GM23338 (cell line): Measurements from ENCODE around the gene POLR2L. TPM values are rescaled to one million over a fixed set of nuclear protein-coding genes. Genes with fewer than 3 reads are reported as not detected.

Experiments
- ATAC-seq: fragments of 200-7000 bp; cut with Tn5 transposase; 3 replicates; pipeline ENCODE4 v1.9.1; 2020
- DNase-seq: peaks from one replicate; pipeline ENCODE4 v3.0.0-alpha.2; 2015; ENCODE audit warnings: low spot score
- H2AFZ ChIP-seq: fragments of 200-600 bp; sonication (generic); 2 replicates; pipeline ENCODE4 v1.8.0; 2016; ENCODE audit warnings: antibody characterized with exemption, mild to moderate bottlenecking, moderate library complexity
- H3F3A ChIP-seq: fragments of 200-600 bp; sonication (generic); replicated peaks from 2 replicates; pipeline ENCODE4 v1.8.0; 2017; ENCODE audit warnings: antibody characterized with exemption, mixed run types, low read depth
- H3K27ac ChIP-seq: fragments of 200-600 bp; sonication (generic); 2 replicates; pipeline ENCODE4 v1.6.1; 2016; ENCODE audit warnings: low read depth
- H3K27me3 ChIP-seq: fragments of 200-600 bp; sonication (generic); 2 replicates; pipeline ENCODE4 v1.8.0; 2016; ENCODE audit warnings: mild to moderate bottlenecking, mixed run types, moderate library complexity; ENCODE audit not compliant: insufficient read depth
- H3K36me3 ChIP-seq: fragments of 200-600 bp; sonication (generic); 2 replicates; pipeline ENCODE4 v1.8.0; 2016; ENCODE audit warnings: mild to moderate bottlenecking; ENCODE audit not compliant: insufficient read depth
- H3K4me1 ChIP-seq: fragments of 200-600 bp; sonication (generic); 2 replicates; pipeline ENCODE4 v1.8.0; 2016; ENCODE audit warnings: mild to moderate bottlenecking, moderate library complexity; ENCODE audit not compliant: insufficient read depth
- H3K4me2 ChIP-seq: fragments of 200-600 bp; sonication (generic); 2 replicates; pipeline ENCODE4 v1.7.1; 2017; ENCODE audit warnings: mixed run types
- H3K4me3 ChIP-seq: fragments of 200-600 bp; sonication (generic); 2 replicates; pipeline ENCODE4 v1.6.1; 2016; ENCODE audit warnings: mixed run types
- H3K79me2 ChIP-seq: fragments of 200-600 bp; sonication (generic); replicated peaks from 2 replicates; pipeline ENCODE4 v1.8.0; 2017; ENCODE audit warnings: mild to moderate bottlenecking; ENCODE audit not compliant: insufficient read depth
- H3K9me2 ChIP-seq: fragments of 200-600 bp; sonication (generic); 2 replicates; pipeline ENCODE4 v1.8.0; 2017; ENCODE audit not compliant: insufficient read depth
- H4K20me1 ChIP-seq: fragments of 200-600 bp; sonication (generic); replicated peaks from 2 replicates; pipeline ENCODE4 v1.8.0; 2017; ENCODE audit warnings: mild to moderate bottlenecking; ENCODE audit not compliant: insufficient read depth
- H3K27ac Mint-ChIP-seq: 2 replicates; pipeline ENCODE4 v1.8.0; 2020; ENCODE audit warnings: inconsistent platforms, mild to moderate bottlenecking, moderate library complexity, mixed read lengths
- H3K27me3 Mint-ChIP-seq: 3 replicates; pipeline ENCODE4 v1.8.0; 2022; ENCODE audit warnings: low read depth, mild to moderate bottlenecking, moderate library complexity, mixed read lengths, inconsistent platforms; ENCODE audit not compliant: insufficient read depth, poor library complexity
- H3K36me3 Mint-ChIP-seq: 3 replicates; pipeline ENCODE4 v1.8.0; 2021; ENCODE audit warnings: low read depth, mild to moderate bottlenecking, inconsistent platforms, moderate library complexity, mixed read lengths
- H3K4me1 Mint-ChIP-seq: 3 replicates; pipeline ENCODE4 v1.8.0; 2020; ENCODE audit warnings: mild to moderate bottlenecking, inconsistent platforms, mixed read lengths
- H3K4me3 Mint-ChIP-seq: 3 replicates; pipeline ENCODE4 v1.8.0; 2021; ENCODE audit warnings: moderate library complexity, mild to moderate bottlenecking, inconsistent platforms, mixed read lengths
- H3K9me3 Mint-ChIP-seq: 3 replicates; pipeline ENCODE4 v1.8.0; 2020; ENCODE audit warnings: moderate library complexity, mild to moderate bottlenecking, inconsistent platforms, mixed read lengths
- CREB1 ChIP-seq: fragments of 250-450 bp; sonication (Bioruptor Pico); IDR thresholded peaks from 2 replicates; pipeline ENCODE4 v1.5.0; 2020; ENCODE audit warnings: low read depth, mild to moderate bottlenecking, moderate library complexity
- EZH2 ChIP-seq: fragments of 200-600 bp; sonication (generic); IDR thresholded peaks from one replicate; pipeline ENCODE4 v1.8.0; 2017; ENCODE audit warnings: antibody characterized with exemption, mild to moderate bottlenecking, low read depth; ENCODE audit not compliant: unreplicated experiment
- EZH2phosphoT487 ChIP-seq: fragments of 200-600 bp; sonication (generic); IDR thresholded peaks from one replicate; pipeline ENCODE4 v1.8.1; 2018; ENCODE audit warnings: antibody characterized with exemption; ENCODE audit not compliant: unreplicated experiment
- JUNB ChIP-seq: IDR thresholded peaks from one replicate; pipeline ENCODE4 v1.6.1; 2016; ENCODE audit warnings: antibody characterized with exemption; ENCODE audit not compliant: unreplicated experiment
- NANOG ChIP-seq: IDR thresholded peaks from 2 replicates; pipeline ENCODE4 v1.6.1; 2016; ENCODE audit warnings: antibody characterized with exemption, borderline replicate concordance
- POLR2AphosphoS5 ChIP-seq: IDR thresholded peaks from 2 replicates; pipeline ENCODE4 v1.6.1; 2016; ENCODE audit warnings: antibody characterized with exemption, low read depth
- STAT1 ChIP-seq: IDR thresholded peaks from one replicate; pipeline ENCODE4 v1.6.1; 2016; ENCODE audit warnings: antibody characterized with exemption; ENCODE audit not compliant: unreplicated experiment
- ZNF114 ChIP-seq: fragments of 250-450 bp; sonication (Bioruptor Pico); IDR thresholded peaks from 2 replicates; pipeline ENCODE4 v1.5.0; 2020; ENCODE audit warnings: mild to moderate bottlenecking, moderate library complexity
- ZNF331 ChIP-seq: fragments of 250-450 bp; sonication (Bioruptor Pico); IDR thresholded peaks from 2 replicates; pipeline ENCODE4 v1.5.0; 2020; ENCODE audit warnings: low read depth, mild to moderate bottlenecking, moderate library complexity
- polyA plus RNA-seq: library from polyadenylated mRNA; unstranded; fragments of >200 nt; fragmentation: Nextera tagmentation; extraction: Ambion mirVana; gene quantifications from 2 replicates; pipeline ENCODE4 v1.2.1, GENCODE V29; 2016
- total RNA-seq: library from RNA; depleted of rRNA; stranded (reverse); fragments of >200 nt; shearing (Covaris generic); gene quantifications from 2 replicates; pipeline ENCODE4 v1.2.3, GENCODE V29; 2014
- TF ChIP-seq, protein P1 (sequence below), 2 experiments: fragments of 200-600 bp in 1 of 2; sonication (generic) in 1 of 2; conservative IDR thresholded peaks; 2 replicates each; pipeline versions ENCODE4 v1.5.1 to v1.6.1; 2016 to 2017; ENCODE audit warnings: antibody characterized with exemption in 2 of 2, low read depth in 2 of 2, mild to moderate bottlenecking in 2 of 2, moderate library complexity in 1 of 2
- TF ChIP-seq, protein P2 (sequence below): IDR thresholded peaks from 2 replicates; pipeline ENCODE4 v1.6.1; 2016; ENCODE audit warnings: antibody characterized with exemption
- TF ChIP-seq, protein P3 (sequence below): IDR thresholded peaks from one replicate; pipeline ENCODE4 v1.6.1; 2018; ENCODE audit warnings: antibody characterized with exemption; ENCODE audit not compliant: unreplicated experiment

POLR2L gene
- total and polyA plus RNA-seq, 2 experiments from 2014 or later = 32.2 to 369 TPM

DNA sequence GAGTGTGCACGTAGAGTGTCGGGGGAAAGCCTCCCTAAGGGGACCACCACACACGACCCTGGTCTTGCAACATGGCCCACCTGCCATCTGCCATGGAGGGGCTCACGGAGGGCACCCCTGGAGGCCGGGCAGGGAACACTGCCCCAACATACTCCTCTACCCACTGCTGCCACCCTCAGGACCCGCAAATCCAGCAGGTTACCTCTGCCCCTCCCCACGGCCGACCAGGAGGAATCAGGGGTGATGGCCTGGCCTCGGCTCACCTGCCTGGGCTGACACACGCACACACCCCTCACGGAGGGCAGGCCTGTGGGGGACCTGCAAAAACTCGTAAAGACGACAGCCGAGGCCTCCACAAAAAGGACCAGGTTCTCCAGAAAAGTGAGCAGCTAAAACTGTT, 38.1 kb upstream of the POLR2L start:
- Histone ChIP-seq H3K4me1 (no peaks in the 10 kb centered on the region), H3K27me3 (no peaks in the 10 kb centered on the region), H3K4me2 (no peak overlapping the region), H3K27ac (no peak overlapping the region), H3K79me2 (no peaks in the 10 kb centered on the region), H3K9me2 (no peaks in the 10 kb centered on the region), H4K20me1 (peaks cover 13% of the 10 kb centered on the region), H3F3A (peaks cover 12% of the 10 kb centered on the region; the same call in 1 of the 2 replicates), H2AFZ (no peak overlapping the region), H3K4me3 (no peak overlapping the region), H3K36me3 (peaks cover 4% of the 10 kb centered on the region; the same call in 1 of the 2 replicates)
- peak; percentile 36 for ATAC-seq
- peaks cover 38% of the 10 kb centered on the region for H3K36me3 Mint-ChIP-seq
- TF ChIP-seq, protein P1, sequence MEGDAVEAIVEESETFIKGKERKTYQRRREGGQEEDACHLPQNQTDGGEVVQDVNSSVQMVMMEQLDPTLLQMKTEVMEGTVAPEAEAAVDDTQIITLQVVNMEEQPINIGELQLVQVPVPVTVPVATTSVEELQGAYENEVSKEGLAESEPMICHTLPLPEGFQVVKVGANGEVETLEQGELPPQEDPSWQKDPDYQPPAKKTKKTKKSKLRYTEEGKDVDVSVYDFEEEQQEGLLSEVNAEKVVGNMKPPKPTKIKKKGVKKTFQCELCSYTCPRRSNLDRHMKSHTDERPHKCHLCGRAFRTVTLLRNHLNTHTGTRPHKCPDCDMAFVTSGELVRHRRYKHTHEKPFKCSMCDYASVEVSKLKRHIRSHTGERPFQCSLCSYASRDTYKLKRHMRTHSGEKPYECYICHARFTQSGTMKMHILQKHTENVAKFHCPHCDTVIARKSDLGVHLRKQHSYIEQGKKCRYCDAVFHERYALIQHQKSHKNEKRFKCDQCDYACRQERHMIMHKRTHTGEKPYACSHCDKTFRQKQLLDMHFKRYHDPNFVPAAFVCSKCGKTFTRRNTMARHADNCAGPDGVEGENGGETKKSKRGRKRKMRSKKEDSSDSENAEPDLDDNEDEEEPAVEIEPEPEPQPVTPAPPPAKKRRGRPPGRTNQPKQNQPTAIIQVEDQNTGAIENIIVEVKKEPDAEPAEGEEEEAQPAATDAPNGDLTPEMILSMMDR (conservative IDR thresholded peaks at IDR 0.05; ENCODE audit: low read depth in 2 of 2) = peak; percentile 17 to 43; a peak in 3 of 4 replicates
- TF ChIP-seq ZNF331 (CRISPR knock-in tag) = no peak
- DNase-seq = no peak
- peaks cover 2% of the 10 kb centered on the region; the same call in 2 of the 3 replicates for H3K4me1 Mint-ChIP-seq
- no peaks in the 10 kb centered on the region; the same call in 2 of the 3 replicates for H3K9me3 Mint-ChIP-seq
- no peak overlapping the region for H3K27ac Mint-ChIP-seq
- H3K27me3 Mint-ChIP-seq = peaks cover 22% of the 10 kb centered on the region
- no peak overlapping the region for H3K4me3 Mint-ChIP-seq

DNA sequence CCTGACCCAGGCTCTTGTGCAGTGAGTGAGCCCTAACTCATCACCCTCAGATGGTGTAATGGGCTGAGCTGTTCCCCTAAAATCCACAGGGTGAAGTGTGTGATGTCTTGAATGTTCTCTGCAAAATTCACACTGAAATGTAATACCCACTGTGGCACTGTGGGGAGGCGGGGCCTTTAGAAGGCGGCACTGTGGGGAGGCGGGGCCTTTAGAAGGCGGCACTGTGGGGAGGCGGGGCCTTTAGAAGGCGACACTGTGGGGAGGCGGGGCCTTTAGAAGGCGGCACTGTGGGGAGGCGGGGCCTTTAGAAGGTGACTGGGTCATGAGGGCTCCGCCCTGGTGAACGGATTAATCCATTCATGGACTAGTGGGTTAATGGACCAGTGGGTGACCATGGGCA, 35.2 kb upstream of the POLR2L start:
- DNase-seq (peak; percentile 82), ATAC-seq (peak; percentile 90)
- Mint-ChIP-seq H3K4me3 (no peak overlapping the region), H3K27me3 (peaks cover 22% of the 10 kb centered on the region), H3K9me3 (no peaks in the 10 kb centered on the region; the same call in 2 of the 3 replicates), H3K4me1 (peaks cover 2% of the 10 kb centered on the region; the same call in 2 of the 3 replicates), H3K27ac (no peak overlapping the region), H3K36me3 (peaks cover 41% of the 10 kb centered on the region)
- Histone ChIP-seq H4K20me1 (peaks cover 17% of the 10 kb centered on the region), H3F3A (peaks cover 15% of the 10 kb centered on the region; the same call in 1 of the 2 replicates), H2AFZ (no peak overlapping the region), H3K9me2 (no peaks in the 10 kb centered on the region), H3K4me1 (no peaks in the 10 kb centered on the region), H3K4me2 (no peak overlapping the region), H3K27me3 (no peaks in the 10 kb centered on the region), H3K4me3 (no peak overlapping the region), H3K36me3 (peaks cover 4% of the 10 kb centered on the region; the same call in 1 of the 2 replicates), H3K27ac (no peak overlapping the region), H3K79me2 (no peaks in the 10 kb centered on the region)
- TF ChIP-seq ZNF331 (CRISPR knock-in tag) (no peak), NANOG (no peak), JUNB (no peak), EZH2phosphoT487 (no peak), POLR2AphosphoS5 (no peak), EZH2 (no peak), ZNF114 (CRISPR knock-in tag) (no peak), STAT1 (no peak), CREB1 (CRISPR knock-in tag) (no peak)
- TF ChIP-seq, protein P2, sequence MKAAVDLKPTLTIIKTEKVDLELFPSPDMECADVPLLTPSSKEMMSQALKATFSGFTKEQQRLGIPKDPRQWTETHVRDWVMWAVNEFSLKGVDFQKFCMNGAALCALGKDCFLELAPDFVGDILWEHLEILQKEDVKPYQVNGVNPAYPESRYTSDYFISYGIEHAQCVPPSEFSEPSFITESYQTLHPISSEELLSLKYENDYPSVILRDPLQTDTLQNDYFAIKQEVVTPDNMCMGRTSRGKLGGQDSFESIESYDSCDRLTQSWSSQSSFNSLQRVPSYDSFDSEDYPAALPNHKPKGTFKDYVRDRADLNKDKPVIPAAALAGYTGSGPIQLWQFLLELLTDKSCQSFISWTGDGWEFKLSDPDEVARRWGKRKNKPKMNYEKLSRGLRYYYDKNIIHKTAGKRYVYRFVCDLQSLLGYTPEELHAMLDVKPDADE = no peak
- TF ChIP-seq, protein P1 (conservative IDR thresholded peaks at IDR 0.05; ENCODE audit: low read depth in 2 of 2) = no peak
- TF ChIP-seq, protein P3, sequence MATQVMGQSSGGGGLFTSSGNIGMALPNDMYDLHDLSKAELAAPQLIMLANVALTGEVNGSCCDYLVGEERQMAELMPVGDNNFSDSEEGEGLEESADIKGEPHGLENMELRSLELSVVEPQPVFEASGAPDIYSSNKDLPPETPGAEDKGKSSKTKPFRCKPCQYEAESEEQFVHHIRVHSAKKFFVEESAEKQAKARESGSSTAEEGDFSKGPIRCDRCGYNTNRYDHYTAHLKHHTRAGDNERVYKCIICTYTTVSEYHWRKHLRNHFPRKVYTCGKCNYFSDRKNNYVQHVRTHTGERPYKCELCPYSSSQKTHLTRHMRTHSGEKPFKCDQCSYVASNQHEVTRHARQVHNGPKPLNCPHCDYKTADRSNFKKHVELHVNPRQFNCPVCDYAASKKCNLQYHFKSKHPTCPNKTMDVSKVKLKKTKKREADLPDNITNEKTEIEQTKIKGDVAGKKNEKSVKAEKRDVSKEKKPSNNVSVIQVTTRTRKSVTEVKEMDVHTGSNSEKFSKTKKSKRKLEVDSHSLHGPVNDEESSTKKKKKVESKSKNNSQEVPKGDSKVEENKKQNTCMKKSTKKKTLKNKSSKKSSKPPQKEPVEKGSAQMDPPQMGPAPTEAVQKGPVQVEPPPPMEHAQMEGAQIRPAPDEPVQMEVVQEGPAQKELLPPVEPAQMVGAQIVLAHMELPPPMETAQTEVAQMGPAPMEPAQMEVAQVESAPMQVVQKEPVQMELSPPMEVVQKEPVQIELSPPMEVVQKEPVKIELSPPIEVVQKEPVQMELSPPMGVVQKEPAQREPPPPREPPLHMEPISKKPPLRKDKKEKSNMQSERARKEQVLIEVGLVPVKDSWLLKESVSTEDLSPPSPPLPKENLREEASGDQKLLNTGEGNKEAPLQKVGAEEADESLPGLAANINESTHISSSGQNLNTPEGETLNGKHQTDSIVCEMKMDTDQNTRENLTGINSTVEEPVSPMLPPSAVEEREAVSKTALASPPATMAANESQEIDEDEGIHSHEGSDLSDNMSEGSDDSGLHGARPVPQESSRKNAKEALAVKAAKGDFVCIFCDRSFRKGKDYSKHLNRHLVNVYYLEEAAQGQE = no peak
